ENCODE measurements around the gene PMPCA.

- TF ChIP-seq CTCF (IDR thresholded peaks at IDR 0.05; ENCODE audit: insufficient read depth, low read depth, low read length), result no peak
- TF ChIP-seq EZH2 (IDR thresholded peaks at IDR 0.05; ENCODE audit: insufficient read depth, low read length), result no peak
These were observed 46.9 kb downstream of the PMPCA start for GRCh38 chr9:136457326-136457725.

All from astrocyte (in vitro differentiated cells and primary cell).